ENCODE data around the gene STK17A.
A peak's percentile ranks its signal among the peaks of the same experiment; 100 is the strongest.

The STK17A gene

DNA sequence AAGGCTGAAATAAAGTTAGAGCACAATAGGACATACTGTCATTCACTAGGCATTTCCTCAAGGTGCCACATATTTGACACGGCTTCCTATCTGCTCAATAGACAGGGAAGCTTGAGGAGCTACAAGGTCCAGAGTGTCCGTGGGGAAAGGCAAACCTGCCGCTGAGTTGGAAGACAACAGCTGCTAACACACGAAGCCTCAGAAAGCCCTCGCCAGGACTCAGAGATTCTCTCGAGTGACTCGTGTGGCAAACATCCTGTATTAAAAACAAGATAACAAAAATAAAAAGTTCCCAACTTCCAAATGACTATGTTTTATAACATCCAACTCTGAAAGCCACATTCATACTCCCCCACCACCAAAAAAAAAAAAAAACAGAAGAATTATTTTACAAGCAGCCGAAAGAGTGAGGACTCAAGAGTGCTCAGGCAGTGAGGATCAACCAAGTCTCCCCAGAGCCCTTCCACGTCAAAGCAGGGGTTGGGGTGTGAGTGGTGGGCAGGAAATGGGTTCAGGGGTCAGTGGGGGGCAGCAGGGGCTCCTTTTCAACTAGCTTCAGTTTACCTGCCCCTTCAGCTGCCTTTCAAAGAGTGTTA is 67.6 kb downstream of the STK17A start:
- no peak overlapping the region for H3K4me3 ChIP-seq (ENCODE audit: low read depth, low read length)
- DNase-seq (ENCODE audit: low read depth, low spot score): peak; percentile 67
- TF ChIP-seq, protein P1, sequence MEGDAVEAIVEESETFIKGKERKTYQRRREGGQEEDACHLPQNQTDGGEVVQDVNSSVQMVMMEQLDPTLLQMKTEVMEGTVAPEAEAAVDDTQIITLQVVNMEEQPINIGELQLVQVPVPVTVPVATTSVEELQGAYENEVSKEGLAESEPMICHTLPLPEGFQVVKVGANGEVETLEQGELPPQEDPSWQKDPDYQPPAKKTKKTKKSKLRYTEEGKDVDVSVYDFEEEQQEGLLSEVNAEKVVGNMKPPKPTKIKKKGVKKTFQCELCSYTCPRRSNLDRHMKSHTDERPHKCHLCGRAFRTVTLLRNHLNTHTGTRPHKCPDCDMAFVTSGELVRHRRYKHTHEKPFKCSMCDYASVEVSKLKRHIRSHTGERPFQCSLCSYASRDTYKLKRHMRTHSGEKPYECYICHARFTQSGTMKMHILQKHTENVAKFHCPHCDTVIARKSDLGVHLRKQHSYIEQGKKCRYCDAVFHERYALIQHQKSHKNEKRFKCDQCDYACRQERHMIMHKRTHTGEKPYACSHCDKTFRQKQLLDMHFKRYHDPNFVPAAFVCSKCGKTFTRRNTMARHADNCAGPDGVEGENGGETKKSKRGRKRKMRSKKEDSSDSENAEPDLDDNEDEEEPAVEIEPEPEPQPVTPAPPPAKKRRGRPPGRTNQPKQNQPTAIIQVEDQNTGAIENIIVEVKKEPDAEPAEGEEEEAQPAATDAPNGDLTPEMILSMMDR (IDR thresholded peaks at IDR 0.05; ENCODE audit: insufficient read depth, low read length, missing control alignments): no peak
- ChIA-PET POLR2A (interaction anchor here (1.0 to 1.6 kb wide), 2 partner anchors 68 to 219 kb away, joined by 4 to 6 read pairs; partner anchors contain the start of genes MRPS24 and STK17A), CTCF (interaction anchor here (1.0 to 3.0 kb wide), 7 partner anchors 12 to 189 kb away, joined by 3 to 13 read pairs (median 7); partner anchors contain the start of gene STK17A)

DNA sequence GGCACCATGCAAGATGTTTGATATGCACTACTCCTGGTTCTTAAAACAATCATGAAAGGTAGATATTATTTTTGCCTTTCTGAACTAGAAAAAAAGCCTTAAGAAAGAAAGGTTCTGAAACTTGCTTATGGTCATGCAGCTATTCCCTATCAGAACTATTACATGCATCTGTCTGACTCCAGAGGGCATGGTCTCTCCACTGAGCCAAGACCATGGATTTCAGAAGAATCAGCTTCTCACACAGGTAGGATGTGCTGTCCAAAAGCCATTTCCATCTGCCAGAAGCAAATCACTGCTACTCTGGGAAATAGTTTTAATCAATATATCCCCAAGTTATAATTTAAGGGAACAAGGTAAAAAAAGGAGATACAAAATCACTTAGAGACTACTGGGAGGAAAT is 69.5 kb downstream of the STK17A start:
- CTCF ChIA-PET: interaction anchor here (0.7 to 1.4 kb wide), 4 partner anchors 47 to 70 kb away, joined by 3 to 4 read pairs (median 4); partner anchors contain the start of gene STK17A

DNA sequence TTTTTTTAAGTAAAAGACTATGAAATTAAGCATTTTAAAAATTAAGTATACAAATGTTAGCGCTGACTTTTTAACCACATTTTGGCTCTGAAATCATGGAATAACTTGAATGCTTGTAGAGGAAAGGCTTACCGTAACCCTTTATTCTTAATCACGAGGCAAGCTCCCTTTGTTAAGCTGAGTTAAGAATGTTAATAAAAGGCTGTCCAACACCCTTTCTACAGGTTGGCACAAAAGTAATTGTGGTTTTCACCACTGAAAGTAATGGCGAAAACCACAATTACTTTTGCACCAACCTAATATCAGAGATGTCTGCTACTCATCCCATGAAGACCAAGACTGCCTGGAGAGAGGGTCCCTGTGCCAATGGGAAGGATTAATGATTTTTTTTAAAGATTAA is 70.6 kb downstream of the STK17A start:
- ChIA-PET CTCF (interaction anchor here (1.1 kb wide), 1 partner anchor 44 kb away, joined by 3 read pairs; no protein-coding TSS in a partner anchor), POLR2A (interaction anchor here (0.5 kb wide), 1 partner anchor 1776 kb away, joined by 3 read pairs; no protein-coding TSS in a partner anchor)
- H3K4me3 ChIP-seq (ENCODE audit: low read depth, low read length): no peak overlapping the region
- DNase-seq (ENCODE audit: low read depth, low spot score): no peak
- TF ChIP-seq, protein P1 (IDR thresholded peaks at IDR 0.05; ENCODE audit: insufficient read depth, low read length, missing control alignments): no peak

More for the DNA sequence above, 69.5 kb downstream of the STK17A start:
- POLR2A ChIA-PET: interaction anchor here (1.2 kb wide), 1 partner anchor 70 kb away, joined by 3 read pairs; the partner anchor contains the start of gene STK17A
- H3K4me3 ChIP-seq (ENCODE audit: low read depth, low read length): no peak overlapping the region
- TF ChIP-seq, protein P1 (IDR thresholded peaks at IDR 0.05; ENCODE audit: insufficient read depth, low read length, missing control alignments): peak; percentile 14
- DNase-seq (ENCODE audit: low read depth, low spot score): no peak

DNA sequence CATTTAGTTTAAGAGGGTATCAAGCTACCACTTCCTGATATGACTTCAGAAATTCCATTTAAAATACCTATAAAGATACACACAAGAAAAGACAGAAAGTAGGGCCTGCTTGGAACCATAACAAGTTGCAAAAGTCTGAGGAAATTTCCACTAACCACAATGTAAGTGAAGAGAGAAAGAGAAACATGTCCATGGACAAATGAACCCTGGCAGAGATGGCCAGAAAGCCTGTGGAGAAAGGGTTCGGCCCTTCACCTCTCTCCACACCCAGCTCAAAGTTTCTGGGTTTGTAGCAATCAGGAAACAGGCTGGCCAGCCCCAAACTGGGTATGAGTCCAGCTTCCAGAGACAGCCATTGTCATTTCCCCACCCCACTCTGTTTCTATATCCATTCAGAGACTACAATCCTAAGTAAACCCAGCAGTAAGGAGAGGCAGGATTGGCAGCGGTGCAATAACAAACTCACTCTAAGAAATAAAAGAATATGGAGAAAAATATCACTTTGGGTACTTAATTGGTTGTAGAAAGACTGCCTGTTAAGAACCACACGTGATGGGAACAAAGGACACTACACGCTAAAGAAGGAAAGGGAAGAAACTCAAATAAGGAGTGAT is 71.1 kb downstream of the STK17A start:
- H3K4me3 ChIP-seq (ENCODE audit: low read depth, low read length): no peak overlapping the region
- POLR2A ChIA-PET: interaction anchor here (0.5 kb wide), 1 partner anchor 1776 kb away, joined by 3 read pairs; no protein-coding TSS in a partner anchor
- DNase-seq (ENCODE audit: low read depth, low spot score): no peak
- CTCF ChIA-PET: interaction anchor here (1.1 kb wide), 1 partner anchor 44 kb away, joined by 3 read pairs; no protein-coding TSS in a partner anchor
- TF ChIP-seq, protein P1 (IDR thresholded peaks at IDR 0.05; ENCODE audit: insufficient read depth, low read length, missing control alignments): no peak

DNA sequence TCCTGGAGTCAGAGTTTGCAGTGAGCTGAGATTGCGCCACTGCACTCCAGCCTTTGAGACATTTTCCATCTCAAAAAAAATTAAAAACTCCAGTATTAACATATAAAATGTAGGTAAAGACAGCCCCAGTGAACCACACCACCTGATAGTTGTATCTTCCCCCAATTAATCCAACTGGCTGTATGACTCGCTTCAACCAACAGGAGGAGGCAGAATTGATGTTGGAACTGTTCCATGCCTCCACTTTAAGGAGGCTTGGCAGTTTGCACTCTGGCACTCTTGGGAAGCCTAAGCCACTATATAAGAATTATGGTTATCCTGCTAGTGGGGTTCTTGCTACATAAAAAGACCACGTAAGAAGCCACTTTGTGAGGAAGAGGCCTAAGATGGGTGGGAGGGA is 72.7 kb downstream of the STK17A start:
- CTCF ChIA-PET: interaction anchor here (0.9 kb wide), 1 partner anchor 73 kb away, joined by 3 read pairs; the partner anchor contains the start of gene STK17A
- H3K4me3 ChIP-seq (ENCODE audit: low read depth, low read length): no peak overlapping the region
- DNase-seq (ENCODE audit: low read depth, low spot score): no peak
- POLR2A ChIA-PET: no interaction called here
- TF ChIP-seq, protein P1 (IDR thresholded peaks at IDR 0.05; ENCODE audit: insufficient read depth, low read length, missing control alignments): no peak

DNA sequence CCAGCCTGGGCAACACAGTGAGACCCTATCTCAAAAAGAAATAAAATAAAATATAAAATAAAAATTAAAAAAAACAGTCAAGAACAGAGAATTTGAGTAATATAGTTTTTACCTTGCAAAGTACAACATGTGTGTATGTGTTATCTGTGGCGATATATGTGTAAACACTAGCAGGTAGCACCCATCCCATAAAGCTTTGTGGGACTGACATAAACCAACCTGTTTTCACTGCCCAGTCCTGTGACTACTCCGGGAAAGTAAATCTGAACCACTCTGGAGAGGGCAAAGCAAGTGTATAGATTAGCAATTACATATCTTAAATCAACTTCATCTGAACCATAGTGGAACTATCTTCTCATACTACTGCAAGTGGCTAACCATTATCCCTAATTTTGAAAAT is 74.1 kb downstream of the STK17A start:
- POLR2A ChIA-PET: no interaction called here
- no peak overlapping the region for H3K4me3 ChIP-seq (ENCODE audit: low read depth, low read length)
- CTCF ChIA-PET: no interaction called here
- TF ChIP-seq, protein P1 (IDR thresholded peaks at IDR 0.05; ENCODE audit: insufficient read depth, low read length, missing control alignments): no peak
- DNase-seq (ENCODE audit: low read depth, low spot score): no peak

Measured in AG04449 (cell line).